ENCODE results near the gene OR2A42.
"Not testable (repeated sequence)": the region's sequence is repeated elsewhere in the genome, so short reads cannot be mapped to it uniquely, and the experiment has no call there.

GRCh38 chr7:144287171-144287784 is 47.9 kb upstream of the OR2A42 start:
- not testable (repeated sequence) for TF ChIP-seq CTCF (IDR thresholded peaks at IDR 0.05; ENCODE audit: low read length); EZH2phosphoT487 (IDR thresholded peaks at IDR 0.05; ENCODE audit: low read length); EZH2 (optimal IDR thresholded peaks at IDR 0.05; ENCODE audit: low read depth, low read length)

Data from MM.1S (cell line).